ENCODE data around the gene STEAP4.

Gene STEAP4

GRCh38 chr7:88226201-88226600, 80.5 kb downstream of the STEAP4 start:
- Mint-ChIP-seq H3K27me3 (no peaks in the 10 kb centered on the region), H3K27ac (no peak overlapping the region), H3K9me3 (no peaks in the 10 kb centered on the region), H3K4me1 (peaks cover 7% of the 10 kb centered on the region), H3K4me3 (no peak overlapping the region)
- ATAC-seq (no peak), DNase-seq (no peak)

- Mint-ChIP-seq H3K4me3 (no peak overlapping the region), H3K4me1 (peaks cover 10% of the 10 kb centered on the region), H3K9me3 (no peaks in the 10 kb centered on the region), H3K27ac (no peak overlapping the region), H3K27me3 (no peaks in the 10 kb centered on the region)
- DNase-seq (no peak), ATAC-seq (no peak)
Measured at GRCh38 chr7:88224601-88225275, 82.0 kb downstream of the STEAP4 start.

GRCh38 chr7:88223265-88223664, 83.4 kb downstream of the STEAP4 start:
- H3K4me1 Mint-ChIP-seq = peaks cover 10% of the 10 kb centered on the region
- H3K4me3 Mint-ChIP-seq = no peak overlapping the region
- ATAC-seq (no peak), DNase-seq (no peak)
- no peak overlapping the region for H3K27ac Mint-ChIP-seq
- H3K27me3 Mint-ChIP-seq = no peaks in the 10 kb centered on the region
- no peaks in the 10 kb centered on the region for H3K9me3 Mint-ChIP-seq
